GM21619 (cell line): ENCODE results near the gene F2RL3.
A peak's percentile ranks its signal among the peaks of the same experiment; 100 is the strongest.

Experiments used
- ATAC-seq: cut with Tn5 transposase; IDR thresholded peaks from one replicate; pipeline ENCODE4 v1.9.1; 2021; ENCODE audit not compliant: unreplicated experiment

F2RL3 gene

GRCh38 chr19:16888629-16889365, at the start of gene F2RL3:
TSS of gene F2RL3 (plus strand) at chr19:16888999. CDS start at chr19:16889190, 191 bp downstream.
- ATAC-seq, result peak; percentile 44

- ATAC-seq, result no peak
Observed at GRCh38 chr19:16841391-16841926, 47.3 kb upstream of the F2RL3 start.

GRCh38 chr19:16846901-16847300, 41.9 kb upstream of the F2RL3 start:
- ATAC-seq, result no peak

- ATAC-seq, result no peak
Observed at GRCh38 chr19:16847430-16847829, 41.4 kb upstream of the F2RL3 start.

GRCh38 chr19:16849168-16849567, 39.6 kb upstream of the F2RL3 start:
- no peak for ATAC-seq

- no peak for ATAC-seq
Observed at GRCh38 chr19:16850133-16850532, 38.7 kb upstream of the F2RL3 start.

- no peak for ATAC-seq
Observed at GRCh38 chr19:16851031-16851712, 37.6 kb upstream of the F2RL3 start.

GRCh38 chr19:16853066-16853465, 35.7 kb upstream of the F2RL3 start:
- ATAC-seq, result no peak

GRCh38 chr19:16856091-16856490, 32.7 kb upstream of the F2RL3 start:
- no peak for ATAC-seq

GRCh38 chr19:16859626-16860025, 29.2 kb upstream of the F2RL3 start:
- no peak for ATAC-seq

- ATAC-seq, result no peak
Observed at GRCh38 chr19:16860118-16860517, 28.7 kb upstream of the F2RL3 start.

GRCh38 chr19:16861011-16861410, 27.8 kb upstream of the F2RL3 start:
- no peak for ATAC-seq

- no peak for ATAC-seq
Observed at GRCh38 chr19:16861834-16862233, 27.0 kb upstream of the F2RL3 start.

- ATAC-seq, result no peak
Observed at GRCh38 chr19:16862826-16863415, 25.9 kb upstream of the F2RL3 start.

GRCh38 chr19:16867211-16867610, 21.6 kb upstream of the F2RL3 start:
- no peak for ATAC-seq

- no peak for ATAC-seq
Observed at GRCh38 chr19:16868423-16869130, 20.2 kb upstream of the F2RL3 start.

GRCh38 chr19:16869331-16869972, 19.3 kb upstream of the F2RL3 start:
- ATAC-seq, result no peak

- no peak for ATAC-seq
Observed at GRCh38 chr19:16871871-16872270, 16.9 kb upstream of the F2RL3 start.

GRCh38 chr19:16872728-16873127, 16.1 kb upstream of the F2RL3 start:
- no peak for ATAC-seq

- no peak for ATAC-seq
Observed at GRCh38 chr19:16873594-16873993, 15.2 kb upstream of the F2RL3 start.
